Measurements from ENCODE around the gene ZDHHC20. TPM values are rescaled to one million over a fixed set of nuclear protein-coding genes. Genes with fewer than 3 reads are reported as not detected.
A peak's percentile ranks its signal among the peaks of the same experiment; 100 is the strongest.

ZDHHC20 gene
- total RNA-seq, 1 donor from 2014 or later, result 41.7 TPM

- DNase-seq (ENCODE audit: low spot score), result peak; percentile 87
These were observed 94.7 kb downstream of the ZDHHC20 start for GRCh38 chr13:21364357-21364756.

- DNase-seq (ENCODE audit: low spot score), result no peak
These were observed 96.4 kb downstream of the ZDHHC20 start for GRCh38 chr13:21362741-21363140.

GRCh38 chr13:21361706-21362105 lies 97.4 kb downstream of the ZDHHC20 start:
- DNase-seq (ENCODE audit: low spot score), result peak; percentile 65

- DNase-seq (ENCODE audit: low spot score), result peak; percentile 49
These were observed 98.0 kb downstream of the ZDHHC20 start for GRCh38 chr13:21361123-21361522.

- peak; percentile 71 for DNase-seq (ENCODE audit: low spot score)
These were observed 98.6 kb downstream of the ZDHHC20 start for GRCh38 chr13:21360463-21360862.

- DNase-seq (ENCODE audit: low spot score), result peak; percentile 35
These were observed 99.2 kb downstream of the ZDHHC20 start for GRCh38 chr13:21359855-21360254.

GRCh38 chr13:21355304-21355703 lies 103.8 kb downstream of the ZDHHC20 start:
- no peak for DNase-seq (ENCODE audit: low spot score)

GRCh38 chr13:21354721-21355120 lies 104.4 kb downstream of the ZDHHC20 start:
- no peak for DNase-seq (ENCODE audit: low spot score)

- DNase-seq (ENCODE audit: low spot score), result no peak
These were observed 110.5 kb downstream of the ZDHHC20 start for GRCh38 chr13:21348488-21349120.

GRCh38 chr13:21347753-21348318 lies 111.3 kb downstream of the ZDHHC20 start:
- no peak for DNase-seq (ENCODE audit: low spot score)

GRCh38 chr13:21344662-21345176 lies 114.4 kb downstream of the ZDHHC20 start:
- no peak for DNase-seq (ENCODE audit: low spot score)

GRCh38 chr13:21343659-21344058 lies 115.4 kb downstream of the ZDHHC20 start:
- no peak for DNase-seq (ENCODE audit: low spot score)

GRCh38 chr13:21342699-21343442 lies 116.2 kb downstream of the ZDHHC20 start:
- DNase-seq (ENCODE audit: low spot score), result no peak

- DNase-seq (ENCODE audit: low spot score), result peak; percentile 45
These were observed 117.3 kb downstream of the ZDHHC20 start for GRCh38 chr13:21341637-21342422.

- no peak for DNase-seq (ENCODE audit: low spot score)
These were observed 120.3 kb downstream of the ZDHHC20 start for GRCh38 chr13:21338639-21339278.

- DNase-seq (ENCODE audit: low spot score), result no peak
These were observed 120.9 kb downstream of the ZDHHC20 start for GRCh38 chr13:21338156-21338555.

GRCh38 chr13:21336609-21337349 lies 122.3 kb downstream of the ZDHHC20 start:
- DNase-seq (ENCODE audit: low spot score), result peak; percentile 73

- no peak for DNase-seq (ENCODE audit: low spot score)
These were observed 125.9 kb downstream of the ZDHHC20 start for GRCh38 chr13:21333186-21333585.

- DNase-seq (ENCODE audit: low spot score), result no peak
These were observed 128.8 kb downstream of the ZDHHC20 start for GRCh38 chr13:21330126-21330861.
